ENCODE data around the gene PLCD4.

Gene PLCD4

GRCh38 chr2:218659258-218659987 is 51.7 kb downstream of the PLCD4 start, which contains the start of the genes BCS1L and ZNF142:
Gene BCS1L (plus strand): TSS chr2:218659683. CDS start chr2:218660988, 1,305 bp downstream.
Gene ZNF142 (minus strand): TSS chr2:218659623. CDS start chr2:218656429, 3,194 bp downstream.
- Histone ChIP-seq H3K4me2 (ENCODE audit: low read length) (peak within 1 kb of the TSS; percentile 98), H2AFZ (peak within 1 kb of the TSS; percentile 91), H3K79me2 (peaks cover 10% of the 10 kb centered on the region), H3K9me3 (ENCODE audit: control insufficient read depth, low read length) (no peaks in the 10 kb centered on the region), H3K9ac (peak within 1 kb of the TSS; percentile 8), H3K36me3 (ENCODE audit: control insufficient read depth, insufficient read depth, low read length) (no peaks in the 10 kb centered on the region), H3K27ac (peak within 1 kb of the TSS; percentile 70), H3K4me3 (ENCODE audit: low read depth, low read length) (peak within 1 kb of the TSS; percentile 91), H3K4me1 (peaks cover 6% of the 10 kb centered on the region), H3K27me3 (ENCODE audit: control insufficient read depth, insufficient read depth, low read length) (no peaks in the 10 kb centered on the region)
- no peak for TF ChIP-seq CTCF (IDR thresholded peaks at IDR 0.05)

GRCh38 chr2:218659988-218660358 is 52.3 kb downstream of the PLCD4 start:
- Histone ChIP-seq H3K36me3 (ENCODE audit: control insufficient read depth, insufficient read depth, low read length) (no peaks in the 10 kb centered on the region), H3K27ac (peak overlapping the region; percentile 70), H3K9me3 (ENCODE audit: control insufficient read depth, low read length) (no peaks in the 10 kb centered on the region), H3K9ac (no peak overlapping the region), H2AFZ (peak overlapping the region; percentile 91), H3K79me2 (peaks cover 10% of the 10 kb centered on the region), H3K4me3 (ENCODE audit: low read depth, low read length) (peak overlapping the region; percentile 91), H3K4me2 (ENCODE audit: low read length) (peak overlapping the region; percentile 98), H3K27me3 (ENCODE audit: control insufficient read depth, insufficient read depth, low read length) (no peaks in the 10 kb centered on the region), H3K4me1 (peaks cover 6% of the 10 kb centered on the region)
- TF ChIP-seq CTCF (IDR thresholded peaks at IDR 0.05), result no peak

- no peak overlapping the region for H3K4me3 ChIP-seq (ENCODE audit: low read depth, low read length)
- no peaks in the 10 kb centered on the region for H3K27me3 ChIP-seq (ENCODE audit: control insufficient read depth, insufficient read depth, low read length)
- H3K27ac ChIP-seq, result no peak overlapping the region
- no peaks in the 10 kb centered on the region for H3K36me3 ChIP-seq (ENCODE audit: control insufficient read depth, insufficient read depth, low read length)
- peaks cover 6% of the 10 kb centered on the region for H3K4me1 ChIP-seq
- no peak overlapping the region for H3K4me2 ChIP-seq (ENCODE audit: low read length)
- peaks cover 10% of the 10 kb centered on the region for H3K79me2 ChIP-seq
- H3K9ac ChIP-seq, result no peak overlapping the region
- no peak for TF ChIP-seq CTCF (IDR thresholded peaks at IDR 0.05)
- no peak overlapping the region for H2AFZ ChIP-seq
- no peaks in the 10 kb centered on the region for H3K9me3 ChIP-seq (ENCODE audit: control insufficient read depth, low read length)
Observed at GRCh38 chr2:218662377-218662776, 54.7 kb downstream of the PLCD4 start.

- Histone ChIP-seq H3K4me2 (ENCODE audit: low read length) (no peak overlapping the region), H3K27me3 (ENCODE audit: control insufficient read depth, insufficient read depth, low read length) (no peaks in the 10 kb centered on the region), H3K9ac (no peak overlapping the region), H3K4me3 (ENCODE audit: low read depth, low read length) (no peak overlapping the region), H3K27ac (no peak overlapping the region), H3K4me1 (peaks cover 6% of the 10 kb centered on the region), H3K9me3 (ENCODE audit: control insufficient read depth, low read length) (no peaks in the 10 kb centered on the region), H3K79me2 (peaks cover 8% of the 10 kb centered on the region), H3K36me3 (ENCODE audit: control insufficient read depth, insufficient read depth, low read length) (no peaks in the 10 kb centered on the region), H2AFZ (no peak overlapping the region)
- TF ChIP-seq CTCF (IDR thresholded peaks at IDR 0.05), result no peak
Observed at GRCh38 chr2:218662827-218663226, 55.1 kb downstream of the PLCD4 start.

GRCh38 chr2:218663901-218664300 is 56.2 kb downstream of the PLCD4 start:
- H3K79me2 ChIP-seq, result no peaks in the 10 kb centered on the region
- H3K36me3 ChIP-seq (ENCODE audit: control insufficient read depth, insufficient read depth, low read length), result no peaks in the 10 kb centered on the region
- no peak for TF ChIP-seq CTCF (IDR thresholded peaks at IDR 0.05)
- no peak overlapping the region for H3K27ac ChIP-seq
- no peak overlapping the region for H3K9ac ChIP-seq
- no peak overlapping the region for H3K4me3 ChIP-seq (ENCODE audit: low read depth, low read length)
- H3K4me1 ChIP-seq, result peaks cover under 1% of the 10 kb centered on the region
- no peak overlapping the region for H3K4me2 ChIP-seq (ENCODE audit: low read length)
- no peak overlapping the region for H2AFZ ChIP-seq
- H3K9me3 ChIP-seq (ENCODE audit: control insufficient read depth, low read length), result no peaks in the 10 kb centered on the region
- H3K27me3 ChIP-seq (ENCODE audit: control insufficient read depth, insufficient read depth, low read length), result no peaks in the 10 kb centered on the region
